ENCODE data around the gene BNIP3. TPM values are rescaled to one million over a fixed set of nuclear protein-coding genes. Genes with fewer than 3 reads are reported as not detected.
A peak's percentile ranks its signal among the peaks of the same experiment; 100 is the strongest.

Gene BNIP3
- total RNA-seq, 2 experiments from 2014 or later: 207 to 216 TPM

GRCh38 chr10:131926743-131927595 lies 54.8 kb downstream of the BNIP3 start:
- Mint-ChIP-seq H3K4me1 (ENCODE audit: low read depth) (peaks cover 76% of the 10 kb centered on the region), H3K36me3 (ENCODE audit: low read depth) (peaks cover 50% of the 10 kb centered on the region), H3K27ac (peak overlapping the region; percentile 5), H3K9me3 (peaks cover 9% of the 10 kb centered on the region), H3K27me3 (no peaks in the 10 kb centered on the region), H3K4me3 (no peak overlapping the region)
- no peak for TF ChIP-seq CTCF (IDR thresholded peaks at IDR 0.05)
- ChIA-PET CTCF (interaction anchor here (0.9 to 1.0 kb wide), 2 partner anchors 19 to 96 kb away, joined by 3 read pairs; no protein-coding TSS in a partner anchor), POLR2A (interaction anchor here (1.5 to 1.8 kb wide), 3 partner anchors 12 to 30 kb away, joined by 4 to 5 read pairs (median 4); no protein-coding TSS in a partner anchor)
- ATAC-seq: no peak
- DNase-seq: no peak
- intact Hi-C loops (cut with micrococcal nuclease): no loop called here

GRCh38 chr10:131926253-131926652 lies 55.5 kb downstream of the BNIP3 start:
- CTCF ChIA-PET: interaction anchor here (0.9 to 1.0 kb wide), 2 partner anchors 18 to 97 kb away, joined by 3 read pairs; no protein-coding TSS in a partner anchor
- TF ChIP-seq CTCF (IDR thresholded peaks at IDR 0.05): no peak
- H3K27ac Mint-ChIP-seq: no peak overlapping the region
- POLR2A ChIA-PET: interaction anchor here (1.6 to 1.8 kb wide), 2 partner anchors 22 to 29 kb away, joined by 4 to 5 read pairs; no protein-coding TSS in a partner anchor
- H3K27me3 Mint-ChIP-seq: no peaks in the 10 kb centered on the region
- no peak for DNase-seq
- H3K9me3 Mint-ChIP-seq: peaks cover 9% of the 10 kb centered on the region
- peaks cover 77% of the 10 kb centered on the region for H3K4me1 Mint-ChIP-seq (ENCODE audit: low read depth)
- no peak overlapping the region for H3K4me3 Mint-ChIP-seq
- intact Hi-C loops (cut with micrococcal nuclease): no loop called here
- no peak for ATAC-seq
- H3K36me3 Mint-ChIP-seq (ENCODE audit: low read depth): peaks cover 53% of the 10 kb centered on the region

GRCh38 chr10:131925716-131926115 lies 56.0 kb downstream of the BNIP3 start:
- no peak for TF ChIP-seq CTCF (IDR thresholded peaks at IDR 0.05)
- Mint-ChIP-seq H3K27ac (no peak overlapping the region), H3K27me3 (no peaks in the 10 kb centered on the region), H3K4me1 (ENCODE audit: low read depth) (peaks cover 76% of the 10 kb centered on the region), H3K9me3 (peaks cover 9% of the 10 kb centered on the region), H3K4me3 (no peak overlapping the region), H3K36me3 (ENCODE audit: low read depth) (peaks cover 49% of the 10 kb centered on the region)
- intact Hi-C loops (cut with micrococcal nuclease): no loop called here
- POLR2A ChIA-PET: interaction anchor here (1.8 kb wide), 1 partner anchor 23 kb away, joined by 4 read pairs; no protein-coding TSS in a partner anchor
- no peak for DNase-seq
- CTCF ChIA-PET: interaction anchor here (1.5 kb wide), 1 partner anchor 18 kb away, joined by 4 read pairs; no protein-coding TSS in a partner anchor
- ATAC-seq: no peak

GRCh38 chr10:131925011-131925649 lies 56.6 kb downstream of the BNIP3 start:
- peaks cover 11% of the 10 kb centered on the region for H3K9me3 Mint-ChIP-seq
- no peak for TF ChIP-seq CTCF (IDR thresholded peaks at IDR 0.05)
- no peaks in the 10 kb centered on the region for H3K27me3 Mint-ChIP-seq
- H3K4me3 Mint-ChIP-seq: no peak overlapping the region
- intact Hi-C loops (cut with micrococcal nuclease): no loop called here
- POLR2A ChIA-PET: interaction anchor here (1.3 kb wide), 1 partner anchor 19 kb away, joined by 5 read pairs; no protein-coding TSS in a partner anchor
- DNase-seq (no peak), ATAC-seq (no peak)
- peaks cover 48% of the 10 kb centered on the region for H3K36me3 Mint-ChIP-seq (ENCODE audit: low read depth)
- H3K4me1 Mint-ChIP-seq (ENCODE audit: low read depth): peaks cover 74% of the 10 kb centered on the region
- no peak overlapping the region for H3K27ac Mint-ChIP-seq
- CTCF ChIA-PET: interaction anchor here (1.5 kb wide), 1 partner anchor 17 kb away, joined by 4 read pairs; no protein-coding TSS in a partner anchor

Measured in activated CD8-positive, alpha-beta T cell treated with anti-CD3 and anti-CD28 coated beads for 36 hours (primary cell).